Retinal pigment epithelial cell (primary cell): ENCODE data around the gene ST6GALNAC3.

ENCODE experiments used
- DNase-seq: peaks from one replicate; pipeline ENCODE4 v3.0.0-alpha.2; 2010; ENCODE audit warnings: low read depth
- H3K4me3 ChIP-seq: 2 replicates; pipeline ENCODE4 v1.5.1; 2011; ENCODE audit warnings: mild to moderate bottlenecking, low read length, control low read depth, moderate library complexity
- CTCF ChIP-seq: conservative IDR thresholded peaks from 2 replicates; pipeline ENCODE4 v1.5.1; 2011; ENCODE audit warnings: low read depth, low read length, control low read depth, inconsistent platforms

Gene ST6GALNAC3

DNA sequence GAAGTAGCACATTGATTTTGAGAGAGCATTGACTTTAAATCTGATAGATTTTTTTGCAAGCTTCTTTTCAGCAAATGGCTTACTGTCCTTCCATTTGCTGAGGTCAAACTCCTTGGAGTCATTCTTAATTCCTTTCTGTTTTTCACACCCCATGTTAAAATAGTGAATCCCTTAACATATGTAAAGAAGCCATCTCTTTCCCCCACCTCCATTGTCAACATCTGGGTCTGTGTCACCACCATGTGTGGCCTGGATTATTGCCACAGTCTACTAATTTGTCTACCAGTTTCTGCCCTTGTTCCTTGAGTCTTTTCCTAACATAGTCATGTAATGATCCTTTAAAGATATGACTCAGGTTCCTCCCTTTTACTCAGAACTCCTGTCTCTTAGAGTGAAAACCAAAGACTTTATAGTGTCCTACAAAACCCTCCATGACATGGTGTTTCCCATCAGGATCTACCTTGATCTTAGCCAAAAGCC lies 104.7 kb downstream of the ST6GALNAC3 start:
- TF ChIP-seq CTCF, result no peak
- no peak overlapping the region for H3K4me3 ChIP-seq

GRCh38 chr1:76185207-76185606 lies 110.7 kb downstream of the ST6GALNAC3 start:
- no peak for DNase-seq
- no peak overlapping the region for H3K4me3 ChIP-seq
- no peak for TF ChIP-seq CTCF

More for the DNA sequence above, 104.7 kb downstream of the ST6GALNAC3 start:
- no peak for DNase-seq

- no peak for TF ChIP-seq CTCF
- DNase-seq, result no peak
- H3K4me3 ChIP-seq, result no peak overlapping the region
Measured at GRCh38 chr1:76186554-76187170, 112.1 kb downstream of the ST6GALNAC3 start.

- H3K4me3 ChIP-seq, result no peak overlapping the region
- TF ChIP-seq CTCF, result no peak
- DNase-seq, result no peak
Measured at GRCh38 chr1:76187436-76187835, 112.9 kb downstream of the ST6GALNAC3 start.

DNA sequence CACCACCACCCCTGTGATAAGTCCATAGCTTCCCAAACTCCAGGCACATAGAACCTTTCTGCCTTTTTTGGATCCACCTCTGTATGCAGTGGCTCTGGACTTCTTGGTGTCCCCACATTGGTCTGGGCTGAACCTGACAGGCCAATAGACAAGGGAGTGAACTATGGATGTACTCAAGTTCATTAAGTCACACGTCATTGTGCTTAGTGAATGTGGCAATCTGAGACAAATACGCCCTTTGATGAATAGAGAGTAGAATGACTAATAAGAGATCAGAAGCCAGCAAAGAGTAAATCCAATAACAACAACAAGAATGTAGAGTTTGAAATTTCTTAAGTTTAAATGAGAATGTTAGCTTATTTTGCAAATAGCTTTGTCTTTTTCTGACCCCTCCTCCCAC lies 114.8 kb downstream of the ST6GALNAC3 start:
- no peak for TF ChIP-seq CTCF
- H3K4me3 ChIP-seq, result no peak overlapping the region
- no peak for DNase-seq

DNA sequence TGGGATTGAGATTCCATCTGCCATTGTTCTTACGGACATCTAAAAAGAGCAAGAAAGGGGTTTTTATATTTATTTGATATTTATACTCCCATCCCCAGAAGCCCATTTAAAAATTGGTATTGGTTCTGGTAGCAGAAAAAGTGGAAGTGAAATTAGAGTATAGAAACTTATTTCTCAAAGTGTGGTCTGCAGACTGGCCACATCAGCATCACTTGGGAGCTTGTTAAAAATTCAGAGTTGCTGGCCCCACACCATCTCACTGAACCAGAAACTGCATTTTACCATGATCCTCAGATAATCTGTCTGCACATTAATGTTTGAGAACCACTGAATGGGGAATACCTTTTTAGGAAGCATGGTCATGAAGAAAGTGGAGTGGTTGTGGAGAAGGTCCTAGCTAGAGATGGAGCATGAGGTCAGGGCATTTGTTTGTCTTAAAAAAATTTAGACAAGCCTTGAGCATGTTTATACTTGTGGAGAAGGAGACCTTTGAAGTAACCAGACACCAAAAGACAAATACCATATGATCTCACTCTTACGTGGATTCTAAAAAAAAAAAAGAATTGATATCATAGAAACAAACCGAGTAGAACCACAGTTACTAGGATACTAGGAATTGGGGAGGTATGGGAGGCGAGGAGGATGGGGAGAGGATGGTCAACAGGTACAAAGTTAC lies 116.3 kb downstream of the ST6GALNAC3 start:
- no peak for TF ChIP-seq CTCF
- DNase-seq, result no peak
- no peak overlapping the region for H3K4me3 ChIP-seq

GRCh38 chr1:76191561-76191960 lies 117.0 kb downstream of the ST6GALNAC3 start:
- TF ChIP-seq CTCF, result no peak
- no peak for DNase-seq

More at GRCh38 chr1:76191561-76191960, 117.0 kb downstream of the ST6GALNAC3 start:
- no peak overlapping the region for H3K4me3 ChIP-seq
